Mammary epithelial cell (primary cell): ENCODE measurements around the gene RELA.

Source experiments
- CTCF ChIP-seq, 2 donors: IDR thresholded peaks in 1 of 2; conservative IDR thresholded peaks in 1 of 2; 2 replicates each; pipeline ENCODE4 v1.5.1; 2011 to 2012; ENCODE audit warnings: inconsistent platforms in 2 of 2, low read length in 2 of 2, mild to moderate bottlenecking in 2 of 2, control low read depth in 1 of 2, low read depth in 1 of 2; ENCODE audit not compliant: insufficient read depth in 1 of 2; ENCODE audit errors: extremely low read depth in 1 of 2
- EZH2 ChIP-seq: IDR thresholded peaks from 2 replicates; pipeline ENCODE4 v1.6.1; 2012; ENCODE audit warnings: low read length, inconsistent platforms, borderline replicate concordance

- TF ChIP-seq CTCF (conservative IDR thresholded peaks at IDR 0.05 in 1 of 2, IDR thresholded peaks at IDR 0.05 in 1 of 2; ENCODE audit: extremely low read depth in 1 of 2, insufficient read depth in 1 of 2, low read depth in 1 of 2, low read length in 2 of 2), result no peak
- no peak for TF ChIP-seq EZH2
Observed at GRCh38 chr11:65685981-65686380, 23.3 kb upstream of the RELA start.
